ENCODE measurements around the gene SNRNP27. TPM values are rescaled to one million over a fixed set of nuclear protein-coding genes. Genes with fewer than 3 reads are reported as not detected.

The SNRNP27 gene
- total and polyA plus RNA-seq, 5 donors from 2014 or later, result 44.1 to 70.2 (median 59.1) TPM

GRCh38 chr2:69935011-69935410, 41.3 kb downstream of the SNRNP27 start:
- Mint-ChIP-seq H3K4me3 (no peak overlapping the region), H3K36me3 (peaks cover 59% of the 10 kb centered on the region), H3K27me3 (no peaks in the 10 kb centered on the region), H3K27ac (no peak overlapping the region), H3K9me3 (no peaks in the 10 kb centered on the region), H3K4me1 (peaks cover 10 to 26% (median 15%) of the 10 kb centered on the region in 4 donors)
- no peaks in the 10 kb centered on the region for H3K27me3 ChIP-seq (ENCODE audit: control insufficient read depth, insufficient read depth, low read length)
- H3K36me3 ChIP-seq (ENCODE audit: control insufficient read depth, insufficient read depth, low read length), result peaks cover 50% of the 10 kb centered on the region
- no peaks in the 10 kb centered on the region for H3K9me3 ChIP-seq (ENCODE audit: control insufficient read depth in 2 of 2, low read length in 2 of 2)
- H3K4me1 ChIP-seq (ENCODE audit: control insufficient read depth, insufficient read depth, low read length, poor library complexity, severe bottlenecking), result no peaks in the 10 kb centered on the region
- no peak overlapping the region for H3K27ac ChIP-seq (ENCODE audit: insufficient read depth, low read length, poor library complexity, severe bottlenecking)
- ATAC-seq (ENCODE audit: low read depth in 2 of 2) (no peak), DNase-seq (no peak)
- no peak overlapping the region for H3K4me3 ChIP-seq (ENCODE audit: low read depth, low read length)

GRCh38 chr2:69936906-69937305, 43.1 kb downstream of the SNRNP27 start:
- Mint-ChIP-seq H3K27me3 (no peaks in the 10 kb centered on the region), H3K27ac (peak overlapping the region in 1 of 3 donors; percentile 52), H3K9me3 (no peaks in the 10 kb centered on the region), H3K4me1 (peaks cover 5 to 16% (median 8%) of the 10 kb centered on the region in 4 donors), H3K36me3 (peaks cover 59% of the 10 kb centered on the region), H3K4me3 (no peak overlapping the region)
- ATAC-seq (ENCODE audit: low read depth in 2 of 2) (no peak), DNase-seq (no peak)
- Histone ChIP-seq H3K4me3 (ENCODE audit: low read depth, low read length) (no peak overlapping the region), H3K36me3 (ENCODE audit: control insufficient read depth, insufficient read depth, low read length) (peaks cover 65% of the 10 kb centered on the region), H3K4me1 (ENCODE audit: control insufficient read depth, insufficient read depth, low read length, poor library complexity, severe bottlenecking) (no peaks in the 10 kb centered on the region), H3K27me3 (ENCODE audit: control insufficient read depth, insufficient read depth, low read length) (no peaks in the 10 kb centered on the region), H3K9me3 (ENCODE audit: control insufficient read depth in 2 of 2, low read length in 2 of 2) (no peaks in the 10 kb centered on the region), H3K27ac (ENCODE audit: insufficient read depth, low read length, poor library complexity, severe bottlenecking) (no peak overlapping the region)

GRCh38 chr2:69937968-69938367, 44.2 kb downstream of the SNRNP27 start:
- H3K4me1 Mint-ChIP-seq, result peaks cover 2 to 10% (median 5%) of the 10 kb centered on the region in 4 donors
- no peaks in the 10 kb centered on the region for H3K4me1 ChIP-seq (ENCODE audit: control insufficient read depth, insufficient read depth, low read length, poor library complexity, severe bottlenecking)
- ATAC-seq (ENCODE audit: low read depth in 2 of 2) (no peak), DNase-seq (no peak)
- no peaks in the 10 kb centered on the region for H3K9me3 Mint-ChIP-seq
- H3K9me3 ChIP-seq (ENCODE audit: control insufficient read depth in 2 of 2, low read length in 2 of 2), result no peaks in the 10 kb centered on the region
- H3K36me3 ChIP-seq (ENCODE audit: control insufficient read depth, insufficient read depth, low read length), result peaks cover 67% of the 10 kb centered on the region
- H3K27me3 ChIP-seq (ENCODE audit: control insufficient read depth, insufficient read depth, low read length), result no peaks in the 10 kb centered on the region
- peaks cover 57% of the 10 kb centered on the region for H3K36me3 Mint-ChIP-seq
- H3K4me3 ChIP-seq (ENCODE audit: low read depth, low read length), result no peak overlapping the region
- no peak overlapping the region for H3K27ac Mint-ChIP-seq
- H3K27ac ChIP-seq (ENCODE audit: insufficient read depth, low read length, poor library complexity, severe bottlenecking), result no peak overlapping the region
- H3K27me3 Mint-ChIP-seq, result no peaks in the 10 kb centered on the region
- H3K4me3 Mint-ChIP-seq, result no peak overlapping the region

GRCh38 chr2:69939722-69940121, 46.0 kb downstream of the SNRNP27 start:
- Histone ChIP-seq H3K4me1 (ENCODE audit: control insufficient read depth, insufficient read depth, low read length, poor library complexity, severe bottlenecking) (no peaks in the 10 kb centered on the region), H3K27me3 (ENCODE audit: control insufficient read depth, insufficient read depth, low read length) (no peaks in the 10 kb centered on the region), H3K36me3 (ENCODE audit: control insufficient read depth, insufficient read depth, low read length) (peaks cover 73% of the 10 kb centered on the region), H3K4me3 (ENCODE audit: low read depth, low read length) (no peak overlapping the region), H3K27ac (ENCODE audit: insufficient read depth, low read length, poor library complexity, severe bottlenecking) (no peak overlapping the region), H3K9me3 (ENCODE audit: control insufficient read depth in 2 of 2, low read length in 2 of 2) (no peaks in the 10 kb centered on the region)
- H3K27me3 Mint-ChIP-seq, result no peaks in the 10 kb centered on the region
- H3K9me3 Mint-ChIP-seq, result no peaks in the 10 kb centered on the region
- no peak for ATAC-seq (ENCODE audit: low read depth in 2 of 2)
- no peak for DNase-seq
- H3K27ac Mint-ChIP-seq, result no peak overlapping the region
- peaks cover 0 to 4% (median 1%) of the 10 kb centered on the region in 4 donors for H3K4me1 Mint-ChIP-seq
- H3K36me3 Mint-ChIP-seq, result peaks cover 62% of the 10 kb centered on the region
- no peak overlapping the region for H3K4me3 Mint-ChIP-seq

- Histone ChIP-seq H3K27me3 (ENCODE audit: control insufficient read depth, insufficient read depth, low read length) (no peaks in the 10 kb centered on the region), H3K4me1 (ENCODE audit: control insufficient read depth, insufficient read depth, low read length, poor library complexity, severe bottlenecking) (peaks cover under 1% of the 10 kb centered on the region), H3K4me3 (ENCODE audit: low read depth, low read length) (no peak overlapping the region), H3K9me3 (ENCODE audit: control insufficient read depth in 2 of 2, low read length in 2 of 2) (no peaks in the 10 kb centered on the region), H3K27ac (ENCODE audit: insufficient read depth, low read length, poor library complexity, severe bottlenecking) (no peak overlapping the region), H3K36me3 (ENCODE audit: control insufficient read depth, insufficient read depth, low read length) (peaks cover 64% of the 10 kb centered on the region)
- no peak for DNase-seq
- Mint-ChIP-seq H3K27me3 (no peaks in the 10 kb centered on the region), H3K4me3 (no peak overlapping the region), H3K4me1 (peaks cover 0 to 8% (median 5%) of the 10 kb centered on the region in 4 donors), H3K36me3 (peaks cover 58% of the 10 kb centered on the region), H3K9me3 (no peaks in the 10 kb centered on the region), H3K27ac (peak overlapping the region in 2 of 3 donors; percentile 56 to 83)
- ATAC-seq (ENCODE audit: low read depth in 2 of 2), result no peak
Observed at GRCh38 chr2:69940691-69941090, 46.9 kb downstream of the SNRNP27 start.

GRCh38 chr2:69943000-69943842, 49.5 kb downstream of the SNRNP27 start:
- H3K27ac ChIP-seq (ENCODE audit: insufficient read depth, low read length, poor library complexity, severe bottlenecking), result no peak overlapping the region
- H3K9me3 ChIP-seq (ENCODE audit: control insufficient read depth in 2 of 2, low read length in 2 of 2), result no peaks in the 10 kb centered on the region
- Mint-ChIP-seq H3K4me1 (peaks cover 7 to 25% (median 17%) of the 10 kb centered on the region in 4 donors), H3K4me3 (no peak overlapping the region), H3K36me3 (peaks cover 36% of the 10 kb centered on the region), H3K27me3 (no peaks in the 10 kb centered on the region), H3K9me3 (peaks cover 0 to 2% (median 0%) of the 10 kb centered on the region in 7 donors), H3K27ac (peak overlapping the region in 1 of 3 donors; percentile 65)
- ATAC-seq (ENCODE audit: low read depth in 2 of 2), result no peak
- H3K4me3 ChIP-seq (ENCODE audit: low read depth, low read length), result no peak overlapping the region
- no peak for DNase-seq
- H3K4me1 ChIP-seq (ENCODE audit: control insufficient read depth, insufficient read depth, low read length, poor library complexity, severe bottlenecking), result peaks cover 15% of the 10 kb centered on the region
- no peaks in the 10 kb centered on the region for H3K27me3 ChIP-seq (ENCODE audit: control insufficient read depth, insufficient read depth, low read length)
- H3K36me3 ChIP-seq (ENCODE audit: control insufficient read depth, insufficient read depth, low read length), result peaks cover 41% of the 10 kb centered on the region

- Mint-ChIP-seq H3K4me1 (peaks cover 7 to 25% (median 17%) of the 10 kb centered on the region in 4 donors), H3K27me3 (no peaks in the 10 kb centered on the region), H3K9me3 (peaks cover 0 to 2% (median 0%) of the 10 kb centered on the region in 7 donors), H3K36me3 (peaks cover 28% of the 10 kb centered on the region), H3K27ac (peak overlapping the region in 1 of 3 donors; percentile 81), H3K4me3 (peak overlapping the region in 1 of 4 donors; percentile 59)
- Histone ChIP-seq H3K4me3 (ENCODE audit: low read depth, low read length) (no peak overlapping the region), H3K27ac (ENCODE audit: insufficient read depth, low read length, poor library complexity, severe bottlenecking) (no peak overlapping the region), H3K9me3 (ENCODE audit: control insufficient read depth in 2 of 2, low read length in 2 of 2) (no peaks in the 10 kb centered on the region), H3K27me3 (ENCODE audit: control insufficient read depth, insufficient read depth, low read length) (no peaks in the 10 kb centered on the region), H3K4me1 (ENCODE audit: control insufficient read depth, insufficient read depth, low read length, poor library complexity, severe bottlenecking) (peaks cover 15% of the 10 kb centered on the region), H3K36me3 (ENCODE audit: control insufficient read depth, insufficient read depth, low read length) (peaks cover 34% of the 10 kb centered on the region)
- ATAC-seq (ENCODE audit: low read depth in 2 of 2) (no peak), DNase-seq (no peak)
Observed at GRCh38 chr2:69943843-69944525, 50.2 kb downstream of the SNRNP27 start.

Data from CD4-positive, CD25-positive, alpha-beta regulatory T cell (primary cell).